IMR-90 (cell line): ENCODE measurements around the gene SOD1. TPM values are rescaled to one million over a fixed set of nuclear protein-coding genes. Genes with fewer than 3 reads are reported as not detected.

Source experiments
- ATAC-seq: fragments of 200-7000 bp; cut with Tn5 transposase; 2 replicates; pipeline ENCODE4 v1.9.1; 2020; ENCODE audit warnings: low read depth, mild to moderate bottlenecking, moderate library complexity
- BruUV-seq: library from RNA; stranded (reverse); fragments of 400-500 nt; replicated peaks from 2 replicates; lab custom pipeline; 2021; lab: Mats Ljungman, UMichigan
- CTCF ChIA-PET: fragments of 300-600 bp; formaldehyde crosslinking; extraction: SDS; loops from one replicate; lab custom pipeline; 2021; ENCODE audit warnings: antibody characterized with exemption; lab: Yijun Ruan, JAX
- POLR2A ChIA-PET: fragments of 300-600 bp; sonication (Branson Sonifier 250); formaldehyde crosslinking; loops from one replicate; lab custom pipeline; 2022; ENCODE audit warnings: antibody characterized with exemption; ENCODE audit not compliant: unreplicated experiment; lab: Charles Lee
- DNase-seq: peaks from one replicate; pipeline ENCODE4 v3.0.0; 2013
- H2AFZ ChIP-seq: replicated peaks from 2 replicates; pipeline ENCODE3; 2013; ENCODE audit warnings: low read length, mild to moderate bottlenecking; ENCODE audit not compliant: poor library complexity
- H2AK5ac ChIP-seq: 2 replicates; pipeline ENCODE4 v1.6.1; 2013; ENCODE audit warnings: low read depth, low read length, inconsistent platforms
- H2AK9ac ChIP-seq: replicated peaks from 2 replicates; pipeline ENCODE3; 2013; ENCODE audit warnings: mild to moderate bottlenecking, low read depth, low read length, moderate library complexity; ENCODE audit not compliant: poor library complexity
- H2BK120ac ChIP-seq: 2 replicates; pipeline ENCODE4 v1.6.1; 2013; ENCODE audit warnings: low read depth, low read length, inconsistent platforms
- H2BK15ac ChIP-seq: 3 replicates; pipeline ENCODE4 v1.6.1; 2013; ENCODE audit warnings: low read depth, low read length, inconsistent platforms
- H2BK20ac ChIP-seq: 2 replicates; pipeline ENCODE4 v1.6.1; 2013; ENCODE audit warnings: low read depth, mild to moderate bottlenecking, inconsistent platforms, low read length, moderate library complexity
- H2BK5ac ChIP-seq: 2 replicates; pipeline ENCODE4 v1.6.1; 2013; ENCODE audit warnings: mild to moderate bottlenecking, low read depth, low read length, inconsistent platforms; ENCODE audit not compliant: poor library complexity, severe bottlenecking
- H3K14ac ChIP-seq: replicated peaks from 2 replicates; pipeline ENCODE4 v1.6.1; 2013; ENCODE audit warnings: low read depth, low read length, inconsistent platforms
- H3K18ac ChIP-seq: 2 replicates; pipeline ENCODE4 v1.6.1; 2013; ENCODE audit warnings: low read depth, low read length, control low read depth
- H3K23ac ChIP-seq: 2 replicates; pipeline ENCODE4 v1.6.1; 2013; ENCODE audit warnings: low read depth, low read length, inconsistent platforms
- H3K27ac ChIP-seq: 2 replicates; pipeline ENCODE4 v1.5.1; 2013; ENCODE audit warnings: mild to moderate bottlenecking, control low read depth, low read length; ENCODE audit not compliant: insufficient read depth
- H3K27me3 ChIP-seq: 2 replicates; pipeline ENCODE4 v1.6.1; 2013; ENCODE audit warnings: low read length; ENCODE audit not compliant: control insufficient read depth, insufficient read depth
- H3K36me3 ChIP-seq: 2 replicates; pipeline ENCODE4 v1.6.1; 2013; ENCODE audit warnings: low read length, mixed read lengths; ENCODE audit not compliant: control insufficient read depth, insufficient read depth
- H3K4ac ChIP-seq: 2 replicates; pipeline ENCODE4 v1.6.1; 2013; ENCODE audit warnings: low read depth, low read length, inconsistent platforms
- H3K4me1 ChIP-seq: 2 replicates; pipeline ENCODE4 v1.6.1; 2013; ENCODE audit warnings: low read length, mixed read lengths; ENCODE audit not compliant: control insufficient read depth, insufficient read depth
- H3K4me2 ChIP-seq: 2 replicates; pipeline ENCODE4 v1.6.1; 2013; ENCODE audit warnings: low read depth, mild to moderate bottlenecking, control low read depth, low read length, moderate library complexity
- H3K4me3 ChIP-seq: 2 replicates; pipeline ENCODE4 v1.5.1; 2013; ENCODE audit warnings: low read depth, mild to moderate bottlenecking, control low read depth, low read length, moderate library complexity; ENCODE audit not compliant: insufficient read depth
- H3K56ac ChIP-seq: 2 replicates; pipeline ENCODE4 v1.6.1; 2013; ENCODE audit warnings: low read length, inconsistent platforms; ENCODE audit not compliant: insufficient read depth; ENCODE audit errors: extremely low read depth
- H3K79me1 ChIP-seq, 2 experiments: 2 replicates each; pipeline ENCODE4 v1.6.1; 2013; ENCODE audit warnings: low read length in 2 of 2, inconsistent platforms in 1 of 2, low read depth in 1 of 2
- H3K9ac ChIP-seq: 2 replicates; pipeline ENCODE4 v1.6.1; 2013; ENCODE audit warnings: low read depth, low read length, control low read depth
- H3K9me1 ChIP-seq: 2 replicates; pipeline ENCODE4 v1.6.1; 2013; ENCODE audit warnings: low read length, inconsistent platforms; ENCODE audit not compliant: insufficient read depth
- H3K9me3 ChIP-seq: 2 replicates; pipeline ENCODE4 v1.6.1; 2013; ENCODE audit warnings: low read length; ENCODE audit not compliant: control insufficient read depth, insufficient read depth
- H4K20me1 ChIP-seq: 2 replicates; pipeline ENCODE4 v1.6.1; 2013; ENCODE audit warnings: low read length, inconsistent platforms; ENCODE audit not compliant: insufficient read depth
- H4K5ac ChIP-seq: 2 replicates; pipeline ENCODE4 v1.6.1; 2013; ENCODE audit warnings: mild to moderate bottlenecking, low read depth, low read length, control low read depth
- H4K8ac ChIP-seq, 2 experiments: 2 replicates each; pipeline ENCODE4 v1.6.1; 2013; ENCODE audit warnings: low read depth in 2 of 2, low read length in 2 of 2, control low read depth in 1 of 2, inconsistent platforms in 1 of 2
- H4K91ac ChIP-seq: 2 replicates; pipeline ENCODE4 v1.6.1; 2013; ENCODE audit warnings: low read depth, low read length, inconsistent platforms; ENCODE audit not compliant: insufficient read depth
- CHD1 ChIP-seq: IDR thresholded peaks from 2 replicates; pipeline ENCODE4 v1.6.1; 2012; ENCODE audit warnings: low read depth, low read length, improper control_type of control experiment
- ELK1 ChIP-seq: fragments of 150-350 bp; IDR thresholded peaks from 2 replicates; pipeline ENCODE4 v1.6.1; 2016; ENCODE audit warnings: low read depth, mild to moderate bottlenecking, low read length, moderate library complexity, borderline replicate concordance
- FOS ChIP-seq: fragments of 150-350 bp; IDR thresholded peaks from 2 replicates; pipeline ENCODE4 v1.6.1; 2016; ENCODE audit warnings: low read depth, low read length
- MAFK ChIP-seq: IDR thresholded peaks from 2 replicates; pipeline ENCODE4 v1.6.1; 2012; ENCODE audit warnings: low read depth, low read length, improper control_type of control experiment
- RAD21 ChIP-seq: IDR thresholded peaks from 2 replicates; pipeline ENCODE4 v1.6.1; 2012; ENCODE audit warnings: low read length, improper control_type of control experiment
- WGBS, 2 experiments: methylation state at CpG; one replicate each; pipeline versions ENCODE4 v1.1.5 to v1.1.7; 2013; ENCODE audit warnings: missing lambda C conversion rate in 2 of 2; ENCODE audit not compliant: insufficient read length in 1 of 2; ENCODE audit errors: extremely low coverage in 2 of 2; 5-methylcytosine and 5-hydroxymethylcytosine counted together
- dilution Hi-C: fragments of 300-500 bp; cut with HindIII; formaldehyde crosslinking; loops from one replicate; pipeline ENCODE4 v1.14.3; 2018; ENCODE audit warnings: low sequenced_read_pairs; ENCODE audit not compliant: unreplicated experiment
- in situ Hi-C: fragments of 300-500 bp; cut with MboI; formaldehyde crosslinking; loops from 3 replicates; pipeline ENCODE4 v1.14.3; 2019; ENCODE audit warnings: low sequenced_read_pairs, inconsistent platforms, mixed read lengths
- intact Hi-C: fragments of 100-400 bp; cut with micrococcal nuclease; formaldehyde crosslinking; loops from 2 replicates; pipeline ENCODE4 v1.10.0; 2022
- polyA plus RNA-seq, 3 experiments: library from polyadenylated mRNA; depleted of rRNA; stranded (reverse); fragments of >200 nt; gene quantifications; 2 replicates each; pipeline ENCODE4 v1.2.3, GENCODE V29; 2012; ENCODE audit warnings: low replicate concordance in 1 of 3
- total RNA-seq: library from RNA; depleted of rRNA; stranded (reverse); fragments of >200 nt; gene quantifications from 2 replicates; pipeline ENCODE4 v1.2.3, GENCODE V29; 2012
- TF ChIP-seq, protein P1 (sequence below): fragments of 150-350 bp; IDR thresholded peaks from 2 replicates; pipeline ENCODE4 v1.6.1; 2017; ENCODE audit warnings: mild to moderate bottlenecking, antibody characterized with exemption, low read length, low read depth
- TF ChIP-seq, protein P2 (sequence below): conservative IDR thresholded peaks from 2 replicates; pipeline ENCODE4 v1.5.1; 2012; ENCODE audit warnings: mild to moderate bottlenecking, low read depth, low read length, improper control_type of control experiment

SOD1 gene
- total and polyA plus RNA-seq, 2 of the 4 experiments (the other 2 are of a cell fraction): 312 to 392 TPM

- Histone ChIP-seq H3K4me3 (no peak overlapping the region), H3K4me1 (no peaks in the 10 kb centered on the region), H2BK5ac (no peak overlapping the region), H4K20me1 (no peaks in the 10 kb centered on the region), H4K91ac (no peak overlapping the region), H3K36me3 (no peaks in the 10 kb centered on the region), H3K27me3 (no peaks in the 10 kb centered on the region), H2AK9ac (no peak overlapping the region), H3K56ac (no peak overlapping the region), H3K4ac (no peak overlapping the region), H3K9me1 (no peaks in the 10 kb centered on the region), H2BK20ac (no peak overlapping the region), H3K79me1 (no peaks in the 10 kb centered on the region), H3K4me2 (no peak overlapping the region), H4K5ac (no peak overlapping the region), H4K8ac (no peak overlapping the region), H3K18ac (no peak overlapping the region), H3K23ac (no peak overlapping the region), H2AK5ac (no peak overlapping the region), H3K14ac (no peak overlapping the region), H3K9me3 (no peaks in the 10 kb centered on the region), H2BK120ac (no peak overlapping the region), H3K27ac (no peak overlapping the region), H2AFZ (no peak overlapping the region), H3K9ac (no peak overlapping the region), H2BK15ac (no peak overlapping the region)
- POLR2A ChIA-PET: no interaction called here
- dilution Hi-C loops: no loop called here
- no peak for TF ChIP-seq ELK1
- TF ChIP-seq, protein P1, sequence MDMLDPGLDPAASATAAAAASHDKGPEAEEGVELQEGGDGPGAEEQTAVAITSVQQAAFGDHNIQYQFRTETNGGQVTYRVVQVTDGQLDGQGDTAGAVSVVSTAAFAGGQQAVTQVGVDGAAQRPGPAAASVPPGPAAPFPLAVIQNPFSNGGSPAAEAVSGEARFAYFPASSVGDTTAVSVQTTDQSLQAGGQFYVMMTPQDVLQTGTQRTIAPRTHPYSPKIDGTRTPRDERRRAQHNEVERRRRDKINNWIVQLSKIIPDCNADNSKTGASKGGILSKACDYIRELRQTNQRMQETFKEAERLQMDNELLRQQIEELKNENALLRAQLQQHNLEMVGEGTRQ: no peak
- no peak for TF ChIP-seq FOS
- no peak for TF ChIP-seq MAFK
- no peak for TF ChIP-seq RAD21
- no peak for TF ChIP-seq CHD1
- TF ChIP-seq, protein P2, sequence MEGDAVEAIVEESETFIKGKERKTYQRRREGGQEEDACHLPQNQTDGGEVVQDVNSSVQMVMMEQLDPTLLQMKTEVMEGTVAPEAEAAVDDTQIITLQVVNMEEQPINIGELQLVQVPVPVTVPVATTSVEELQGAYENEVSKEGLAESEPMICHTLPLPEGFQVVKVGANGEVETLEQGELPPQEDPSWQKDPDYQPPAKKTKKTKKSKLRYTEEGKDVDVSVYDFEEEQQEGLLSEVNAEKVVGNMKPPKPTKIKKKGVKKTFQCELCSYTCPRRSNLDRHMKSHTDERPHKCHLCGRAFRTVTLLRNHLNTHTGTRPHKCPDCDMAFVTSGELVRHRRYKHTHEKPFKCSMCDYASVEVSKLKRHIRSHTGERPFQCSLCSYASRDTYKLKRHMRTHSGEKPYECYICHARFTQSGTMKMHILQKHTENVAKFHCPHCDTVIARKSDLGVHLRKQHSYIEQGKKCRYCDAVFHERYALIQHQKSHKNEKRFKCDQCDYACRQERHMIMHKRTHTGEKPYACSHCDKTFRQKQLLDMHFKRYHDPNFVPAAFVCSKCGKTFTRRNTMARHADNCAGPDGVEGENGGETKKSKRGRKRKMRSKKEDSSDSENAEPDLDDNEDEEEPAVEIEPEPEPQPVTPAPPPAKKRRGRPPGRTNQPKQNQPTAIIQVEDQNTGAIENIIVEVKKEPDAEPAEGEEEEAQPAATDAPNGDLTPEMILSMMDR: no peak
- CTCF ChIA-PET: no interaction called here
- ATAC-seq: no peak
- no TSS peak for BruUV-seq
- in situ Hi-C loops: no loop called here
- intact Hi-C loops: no loop called here
- no peak for DNase-seq
- 95% methylated on average over 13 of the region's 20 CpGs; no CpG with 5 or more reads in 1 of the 2 experiments for WGBS, 2 experiments
Measured at GRCh38 chr21:31654340-31654739, 5.2 kb upstream of the SOD1 start.
